Osteocyte (in vitro differentiated cells): ENCODE measurements around the gene ITGB8. TPM values are rescaled to one million over a fixed set of nuclear protein-coding genes. Genes with fewer than 3 reads are reported as not detected.

Source experiments
- DNase-seq: peaks from one replicate; pipeline ENCODE4 v3.0.0; 2021; ENCODE audit warnings: mixed read lengths; ENCODE audit not compliant: unreplicated experiment; ENCODE audit errors: extremely low spot score
- H3K27ac Mint-ChIP-seq: one replicate; pipeline ENCODE4 v1.8.0; 2021; ENCODE audit warnings: mild to moderate bottlenecking, mixed read lengths; ENCODE audit not compliant: unreplicated experiment
- H3K27me3 Mint-ChIP-seq: one replicate; pipeline ENCODE4 v1.8.0; 2021; ENCODE audit warnings: mixed read lengths; ENCODE audit not compliant: unreplicated experiment
- H3K36me3 Mint-ChIP-seq: one replicate; pipeline ENCODE4 v1.8.0; 2021; ENCODE audit warnings: mixed read lengths; ENCODE audit not compliant: unreplicated experiment
- H3K4me1 Mint-ChIP-seq: one replicate; pipeline ENCODE4 v1.8.0; 2021; ENCODE audit warnings: mixed read lengths; ENCODE audit not compliant: unreplicated experiment
- H3K4me3 Mint-ChIP-seq: one replicate; pipeline ENCODE4 v1.8.0; 2021; ENCODE audit warnings: mild to moderate bottlenecking, moderate library complexity, mixed read lengths; ENCODE audit not compliant: unreplicated experiment
- H3K9me3 Mint-ChIP-seq: one replicate; pipeline ENCODE4 v1.8.0; 2021; ENCODE audit warnings: mixed read lengths; ENCODE audit not compliant: unreplicated experiment
- CTCF ChIP-seq: fragments of 200-600 bp; sonication (generic); IDR thresholded peaks from 2 replicates; pipeline ENCODE4 v1.5.0; 2021; ENCODE audit warnings: antibody characterized with exemption, mild to moderate bottlenecking, moderate library complexity
- total RNA-seq: library from RNA; stranded (reverse); gene quantifications from 2 replicates; pipeline ENCODE4 v1.2.1, GENCODE V29; 2021

ITGB8 gene
- total RNA-seq, 1 donor from 2014 or later = 2.4 TPM

DNA sequence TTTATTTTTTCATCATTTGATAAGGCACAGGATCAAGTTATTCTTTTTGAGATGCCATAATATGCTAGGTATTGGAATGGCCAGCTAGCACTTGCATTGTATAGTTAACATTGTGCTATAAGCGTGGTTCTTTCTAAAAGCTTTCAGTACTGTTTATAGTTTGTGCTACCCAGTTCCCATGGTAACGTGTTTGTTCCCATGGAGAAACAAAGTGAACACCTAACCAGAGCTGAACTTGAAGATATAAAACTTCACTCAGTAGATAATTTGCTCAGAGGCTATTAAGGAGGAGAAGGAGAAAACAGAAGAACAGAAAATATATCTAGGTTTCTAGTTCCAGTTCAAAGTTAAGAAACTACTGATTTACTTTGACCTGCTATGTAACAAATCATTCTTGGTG, 23.6 kb upstream of the ITGB8 start:
- H3K27me3 Mint-ChIP-seq = no peaks in the 10 kb centered on the region
- peaks cover 2% of the 10 kb centered on the region for H3K36me3 Mint-ChIP-seq
- no peaks in the 10 kb centered on the region for H3K9me3 Mint-ChIP-seq
- TF ChIP-seq CTCF = no peak
- DNase-seq = no peak
- H3K4me1 Mint-ChIP-seq = peaks cover 17% of the 10 kb centered on the region
- no peak overlapping the region for H3K4me3 Mint-ChIP-seq
- H3K27ac Mint-ChIP-seq = peak overlapping the region; percentile 7

- no peak for TF ChIP-seq CTCF
- DNase-seq = no peak
- H3K27me3 Mint-ChIP-seq = no peaks in the 10 kb centered on the region
- no peaks in the 10 kb centered on the region for H3K9me3 Mint-ChIP-seq
- H3K36me3 Mint-ChIP-seq = peaks cover under 1% of the 10 kb centered on the region
- peaks cover 11% of the 10 kb centered on the region for H3K4me1 Mint-ChIP-seq
- H3K4me3 Mint-ChIP-seq = no peak overlapping the region
- H3K27ac Mint-ChIP-seq = no peak overlapping the region
Observed at GRCh38 chr7:20307901-20308300, 22.8 kb upstream of the ITGB8 start.

- no peak for DNase-seq
- Mint-ChIP-seq H3K9me3 (no peaks in the 10 kb centered on the region), H3K36me3 (no peaks in the 10 kb centered on the region), H3K27ac (no peak overlapping the region), H3K4me1 (peaks cover 14% of the 10 kb centered on the region), H3K27me3 (no peaks in the 10 kb centered on the region), H3K4me3 (no peak overlapping the region)
- TF ChIP-seq CTCF = no peak
Observed at GRCh38 chr7:20310301-20310700, 20.4 kb upstream of the ITGB8 start.

GRCh38 chr7:20310963-20311742, 19.5 kb upstream of the ITGB8 start:
- Mint-ChIP-seq H3K9me3 (no peaks in the 10 kb centered on the region), H3K27me3 (no peaks in the 10 kb centered on the region), H3K4me3 (no peak overlapping the region), H3K4me1 (peaks cover 14% of the 10 kb centered on the region), H3K27ac (no peak overlapping the region), H3K36me3 (no peaks in the 10 kb centered on the region)
- no peak for DNase-seq
- TF ChIP-seq CTCF = peak; percentile 67

- Mint-ChIP-seq H3K27me3 (no peaks in the 10 kb centered on the region), H3K4me3 (no peak overlapping the region), H3K36me3 (no peaks in the 10 kb centered on the region), H3K9me3 (no peaks in the 10 kb centered on the region), H3K4me1 (peaks cover 11% of the 10 kb centered on the region), H3K27ac (no peak overlapping the region)
- no peak for DNase-seq
- no peak for TF ChIP-seq CTCF
Observed at GRCh38 chr7:20311743-20312042, 19.0 kb upstream of the ITGB8 start.
